ENCODE data around the gene PCBP4.

GRCh38 chr3:51941463-51941797, 25.8 kb downstream of the PCBP4 start:
- TF ChIP-seq CTCF (optimal IDR thresholded peaks at IDR 0.05 in 1 of 3, IDR thresholded peaks at IDR 0.05 in 1 of 3, conservative IDR thresholded peaks at IDR 0.05 in 1 of 3; ENCODE audit: extremely low read depth in 1 of 3, insufficient read depth in 2 of 3, low read length in 3 of 3) (no peak), EZH2 (IDR thresholded peaks at IDR 0.05; ENCODE audit: low read length) (no peak)

Measured in keratinocyte (primary cell).